Bronchial epithelial cell (primary cell): Measurements from ENCODE around the gene SLC4A2. TPM values are rescaled to one million over a fixed set of nuclear protein-coding genes. Genes with fewer than 3 reads are reported as not detected.
A peak's percentile ranks its signal among the peaks of the same experiment; 100 is the strongest.

Experiments
- DNase-seq: peaks from one replicate; pipeline ENCODE4 v3.0.0-alpha.2; 2010; ENCODE audit warnings: low read depth
- FAIRE-seq: peaks from 2 replicates; lab custom pipeline; 2011; peaks lifted over from hg19 to GRCh38; lab: Jason Lieb, UNC
- H3K27me3 ChIP-seq: 2 replicates; pipeline ENCODE4 v1.5.1; 2011; ENCODE audit warnings: low read length; ENCODE audit not compliant: control insufficient read depth, insufficient read depth
- H3K36me3 ChIP-seq: 2 replicates; pipeline ENCODE4 v1.5.1; 2011; ENCODE audit warnings: low read length; ENCODE audit not compliant: control insufficient read depth, insufficient read depth
- H3K4me3 ChIP-seq: 2 replicates; pipeline ENCODE4 v1.5.1; 2011; ENCODE audit warnings: mild to moderate bottlenecking, low read depth, low read length, control low read depth
- total RNA-seq: library from RNA; depleted of rRNA; stranded (reverse); fragments of >200 nt; gene quantifications from 2 replicates; pipeline ENCODE4 v1.2.1, GENCODE V29; 2014
- TF ChIP-seq, protein P1 (sequence below): IDR thresholded peaks from 2 replicates; pipeline ENCODE4 v1.5.1; 2011; ENCODE audit warnings: mild to moderate bottlenecking, moderate library complexity, low read length, control low read depth, inconsistent platforms; ENCODE audit not compliant: insufficient read depth, severe bottlenecking

The SLC4A2 gene
- total RNA-seq, 1 donor from 2014 or later = 33.2 TPM

DNA sequence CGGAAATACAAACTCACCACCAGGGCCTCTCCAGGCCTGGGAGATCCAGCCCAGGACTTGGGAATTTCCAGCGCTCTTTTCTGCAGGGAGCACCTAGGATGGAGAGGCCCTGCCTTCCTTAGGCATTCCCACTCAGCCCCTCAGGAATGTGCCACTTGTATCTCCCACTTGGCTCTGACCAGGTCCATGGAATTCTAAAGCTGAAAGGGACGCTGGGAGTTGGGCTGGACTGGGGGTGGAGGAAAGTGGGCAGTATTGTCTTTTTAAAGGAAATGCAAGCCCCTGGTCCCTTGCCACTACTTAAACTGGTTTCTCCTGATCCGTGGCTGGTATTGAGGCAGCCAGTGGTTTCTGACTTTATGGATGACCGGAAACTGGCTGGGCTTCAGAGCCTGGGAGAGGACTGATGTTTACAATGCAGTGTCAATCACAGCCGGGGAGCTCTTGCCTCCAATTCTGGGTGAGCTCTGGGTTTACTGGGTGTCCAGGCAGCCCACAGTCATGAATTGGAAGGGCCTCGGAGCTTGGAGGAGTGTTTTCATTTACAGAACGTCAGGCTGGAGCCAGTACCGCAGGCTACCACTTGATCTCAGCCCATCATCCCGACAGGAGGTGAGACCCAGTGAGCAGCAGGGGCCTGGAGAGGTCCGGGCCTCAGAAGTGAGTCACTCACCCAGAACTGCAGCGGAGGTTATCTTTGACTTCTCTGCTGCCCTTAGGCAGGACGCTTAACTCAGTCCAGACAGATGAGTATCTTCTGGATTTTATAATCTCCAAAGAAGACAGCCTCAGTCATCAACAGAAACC is 54.2 kb downstream of the SLC4A2 start:
- no peak for FAIRE-seq
- TF ChIP-seq, protein P1, sequence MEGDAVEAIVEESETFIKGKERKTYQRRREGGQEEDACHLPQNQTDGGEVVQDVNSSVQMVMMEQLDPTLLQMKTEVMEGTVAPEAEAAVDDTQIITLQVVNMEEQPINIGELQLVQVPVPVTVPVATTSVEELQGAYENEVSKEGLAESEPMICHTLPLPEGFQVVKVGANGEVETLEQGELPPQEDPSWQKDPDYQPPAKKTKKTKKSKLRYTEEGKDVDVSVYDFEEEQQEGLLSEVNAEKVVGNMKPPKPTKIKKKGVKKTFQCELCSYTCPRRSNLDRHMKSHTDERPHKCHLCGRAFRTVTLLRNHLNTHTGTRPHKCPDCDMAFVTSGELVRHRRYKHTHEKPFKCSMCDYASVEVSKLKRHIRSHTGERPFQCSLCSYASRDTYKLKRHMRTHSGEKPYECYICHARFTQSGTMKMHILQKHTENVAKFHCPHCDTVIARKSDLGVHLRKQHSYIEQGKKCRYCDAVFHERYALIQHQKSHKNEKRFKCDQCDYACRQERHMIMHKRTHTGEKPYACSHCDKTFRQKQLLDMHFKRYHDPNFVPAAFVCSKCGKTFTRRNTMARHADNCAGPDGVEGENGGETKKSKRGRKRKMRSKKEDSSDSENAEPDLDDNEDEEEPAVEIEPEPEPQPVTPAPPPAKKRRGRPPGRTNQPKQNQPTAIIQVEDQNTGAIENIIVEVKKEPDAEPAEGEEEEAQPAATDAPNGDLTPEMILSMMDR = no peak
- Histone ChIP-seq H3K27me3 (no peaks in the 10 kb centered on the region), H3K4me3 (peak overlapping the region; percentile 57), H3K36me3 (peaks cover 16% of the 10 kb centered on the region)
- peak; percentile 85 for DNase-seq

DNA sequence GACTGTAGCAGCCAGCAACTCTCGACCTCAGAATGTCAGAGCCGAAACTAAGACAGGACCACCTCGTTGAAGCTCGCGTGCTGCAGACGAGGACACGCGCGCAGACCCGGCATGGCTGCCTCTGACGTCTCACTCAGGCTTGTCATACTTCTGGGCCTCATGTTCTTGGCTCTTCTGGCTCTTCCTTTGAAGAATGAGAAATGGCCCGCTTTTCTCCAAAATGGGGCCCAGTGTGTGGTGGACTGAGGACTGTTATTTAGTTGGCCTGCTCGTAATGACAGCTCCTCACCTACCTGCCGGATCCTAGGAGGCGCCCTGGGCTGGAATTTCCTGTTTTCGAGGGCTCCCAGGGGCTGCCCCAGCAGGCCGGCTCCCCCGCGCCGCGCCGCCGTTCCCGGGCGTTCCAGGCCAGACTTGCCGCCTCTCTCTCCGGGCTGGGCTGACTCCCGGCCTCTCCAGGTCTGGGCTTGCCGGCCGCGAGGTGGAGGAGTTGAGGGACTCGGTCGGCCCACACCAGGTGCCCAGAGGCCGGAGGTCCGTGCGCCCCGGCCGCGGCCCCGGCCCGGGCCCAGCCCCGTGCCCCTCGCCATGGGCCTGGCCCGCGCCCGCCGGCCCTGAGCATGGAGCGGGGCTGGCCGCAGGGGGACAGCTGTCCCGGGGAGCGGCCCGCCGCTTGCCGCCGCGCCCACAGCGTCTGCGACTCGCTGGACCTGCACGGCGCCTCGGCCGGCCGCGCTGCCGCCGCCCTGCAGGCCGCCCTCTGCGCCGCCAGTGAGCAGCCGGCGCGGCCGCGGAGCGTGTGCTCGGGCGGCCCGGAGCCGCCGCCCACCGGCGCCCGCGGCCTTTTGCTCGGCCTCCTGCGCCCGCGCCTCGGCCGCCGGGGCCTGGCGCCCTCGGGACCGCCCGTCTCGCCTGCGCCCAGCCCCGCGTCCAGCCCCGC is 55.0 kb downstream of the SLC4A2 start:
- peak overlapping the region; percentile 57 for H3K4me3 ChIP-seq
- DNase-seq = peak; percentile 67
- TF ChIP-seq, protein P1 = no peak
- H3K36me3 ChIP-seq = peaks cover 22% of the 10 kb centered on the region
- no peaks in the 10 kb centered on the region for H3K27me3 ChIP-seq
- no peak for FAIRE-seq

DNA sequence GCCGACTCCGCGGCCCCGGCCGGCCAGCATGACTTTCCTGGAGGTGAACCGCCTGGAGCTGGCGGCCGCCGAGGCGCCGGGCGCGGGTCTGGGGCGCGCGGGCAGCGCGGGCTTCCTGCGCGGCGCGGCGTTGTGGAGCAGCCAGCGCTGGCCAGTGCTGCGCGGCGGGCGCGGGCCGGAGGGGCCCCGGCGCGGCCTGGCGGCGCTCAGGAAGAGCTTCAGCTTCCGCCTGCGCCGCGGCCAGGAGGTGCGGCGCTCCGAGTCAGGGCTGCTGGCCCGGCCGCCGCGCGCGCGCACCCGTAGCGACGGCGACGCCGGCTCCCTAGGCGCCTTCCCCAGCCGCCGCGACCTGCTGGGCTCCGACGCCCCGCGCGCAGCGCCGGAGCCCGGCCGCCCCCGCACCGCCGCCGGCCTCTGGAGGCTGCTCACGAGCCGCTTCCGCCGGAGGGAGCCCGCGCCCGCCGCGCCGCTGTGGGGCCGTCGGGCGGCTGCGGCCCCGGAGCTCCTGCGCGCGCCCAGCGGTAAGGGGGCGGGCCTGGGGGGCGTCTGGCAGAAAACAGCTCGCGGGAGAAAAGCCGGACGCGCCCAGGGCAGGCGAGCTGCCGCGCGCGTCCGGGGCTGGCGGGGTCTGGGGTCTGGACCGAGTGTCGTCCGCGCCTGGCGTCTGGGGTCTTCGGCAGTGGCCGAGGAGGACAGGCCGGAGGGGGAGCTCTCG is 55.9 kb downstream of the SLC4A2 start:
- DNase-seq = no peak
- FAIRE-seq = no peak
- Histone ChIP-seq H3K4me3 (peak overlapping the region; percentile 57), H3K36me3 (peaks cover 29% of the 10 kb centered on the region), H3K27me3 (no peaks in the 10 kb centered on the region)
- TF ChIP-seq, protein P1 = no peak

DNA sequence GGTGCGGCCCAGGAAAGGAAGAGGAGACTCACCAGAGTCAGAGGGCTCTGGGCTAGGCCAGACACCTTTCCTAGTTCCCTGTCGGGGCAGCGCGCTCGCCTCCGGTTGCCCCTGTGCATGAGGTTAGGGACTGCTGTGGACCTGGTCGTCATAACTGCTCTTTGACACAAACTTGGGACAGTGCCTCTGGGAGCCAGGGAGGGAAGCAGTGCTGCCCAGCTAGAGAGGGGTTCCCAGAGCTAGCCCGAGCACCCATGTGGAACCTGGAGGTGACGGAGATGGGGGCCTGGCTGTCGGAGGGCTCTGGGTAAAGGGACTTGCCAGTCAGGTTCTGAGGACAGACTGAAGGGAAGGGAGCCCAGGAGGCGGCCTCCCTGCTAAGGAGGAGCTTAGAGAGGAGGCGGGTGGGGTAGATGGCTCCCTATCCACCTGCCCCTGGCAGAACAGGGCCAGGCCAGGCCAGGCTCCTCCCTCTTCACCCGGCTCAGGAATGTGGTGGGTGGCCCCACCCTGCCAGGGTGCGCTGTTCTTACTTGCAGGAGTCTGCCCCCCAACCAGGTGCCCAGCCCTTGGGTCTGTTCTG is 56.5 kb downstream of the SLC4A2 start:
- DNase-seq = peak; percentile 94
- TF ChIP-seq, protein P1 = no peak
- peak; percentile 62 for FAIRE-seq
- Histone ChIP-seq H3K4me3 (peak overlapping the region; percentile 57), H3K27me3 (no peaks in the 10 kb centered on the region), H3K36me3 (peaks cover 34% of the 10 kb centered on the region)

DNA sequence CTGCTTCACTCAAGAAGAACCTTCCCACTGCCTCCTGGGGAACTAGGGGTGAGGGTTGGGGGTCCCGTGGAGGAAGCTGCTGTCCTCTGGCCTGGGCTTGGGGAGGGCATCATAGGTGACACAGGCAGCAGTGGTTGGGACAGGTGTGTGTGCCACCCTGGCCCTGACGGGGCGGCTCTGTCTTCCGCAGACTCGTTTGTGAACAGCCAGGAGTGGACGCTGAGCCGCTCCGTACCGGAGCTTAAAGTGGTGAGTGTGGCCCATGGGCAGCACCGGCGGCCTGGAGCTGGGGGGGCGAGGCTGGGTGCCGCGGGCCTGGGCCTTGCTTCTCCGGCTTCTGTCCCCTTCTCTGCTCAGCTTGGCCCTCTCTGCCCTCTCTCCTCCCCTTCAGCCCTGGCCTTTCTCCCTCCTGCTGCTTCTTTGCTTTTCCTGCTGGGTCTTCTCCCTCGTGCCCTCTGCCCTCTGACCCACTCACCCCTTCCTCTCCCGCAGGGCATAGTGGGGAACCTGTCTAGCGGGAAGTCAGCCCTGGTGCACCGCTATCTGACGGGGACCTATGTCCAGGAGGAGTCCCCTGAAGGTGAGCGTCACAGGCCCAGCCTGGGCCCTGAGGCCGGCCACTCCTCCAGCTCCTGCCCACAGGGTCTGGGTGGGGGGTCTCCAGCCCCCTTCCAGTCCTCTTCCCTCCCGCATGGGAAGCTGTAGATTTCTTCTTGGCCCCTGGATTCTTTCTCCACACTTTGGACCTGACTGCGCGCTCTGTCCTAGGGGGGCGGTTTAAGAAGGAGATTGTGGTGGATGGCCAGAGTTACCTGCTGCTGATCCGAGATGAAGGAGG is 57.4 kb downstream of the SLC4A2 start:
- H3K4me3 ChIP-seq = peak overlapping the region; percentile 57
- DNase-seq (no peak), FAIRE-seq (no peak)
- no peaks in the 10 kb centered on the region for H3K27me3 ChIP-seq
- TF ChIP-seq, protein P1 = no peak
- peaks cover 42% of the 10 kb centered on the region for H3K36me3 ChIP-seq
